Fibroblast of lung (primary cell): ENCODE measurements around the gene KRT78. TPM values are rescaled to one million over a fixed set of nuclear protein-coding genes. Genes with fewer than 3 reads are reported as not detected.

Experiments
- DNase-seq, 2 donors: peaks; one replicate each; pipeline versions ENCODE4 v3.0.0 to v3.0.0-alpha.2; 2010; ENCODE audit warnings: low read depth in 2 of 2
- H2AFZ ChIP-seq: 2 replicates; pipeline ENCODE4 v1.5.1; 2012; ENCODE audit warnings: low read length, control low read depth, inconsistent platforms
- H3K27ac ChIP-seq: 2 replicates; pipeline ENCODE4 v1.5.1; 2011; ENCODE audit warnings: low read length, control low read depth; ENCODE audit not compliant: insufficient read depth
- H3K27me3 ChIP-seq: 2 replicates; pipeline ENCODE4 v1.5.1; 2011; ENCODE audit warnings: mild to moderate bottlenecking, low read length; ENCODE audit not compliant: control insufficient read depth, insufficient read depth
- H3K36me3 ChIP-seq: 2 replicates; pipeline ENCODE4 v1.5.1; 2011; ENCODE audit warnings: low read length; ENCODE audit not compliant: control insufficient read depth, insufficient read depth
- H3K4me1 ChIP-seq: 2 replicates; pipeline ENCODE4 v1.5.1; 2011; ENCODE audit warnings: low read length; ENCODE audit not compliant: control insufficient read depth, insufficient read depth; ENCODE audit errors: extremely low read depth
- H3K4me2 ChIP-seq: 2 replicates; pipeline ENCODE4 v1.5.1; 2011; ENCODE audit warnings: low read length, control low read depth; ENCODE audit not compliant: insufficient read depth; ENCODE audit errors: extremely low read depth
- H3K4me3 ChIP-seq, 4 experiments: fragments of 200-600 bp in 1 of 4; sonication (generic) in 1 of 4; replicated peaks in 1 of 4; 2 replicates each; pipeline ENCODE4 v1.5.1; 2011 to 2016; ENCODE audit warnings: low read length in 4 of 4, low read depth in 3 of 4, mild to moderate bottlenecking in 3 of 4, control low read depth in 2 of 4, inconsistent platforms in 1 of 4, mixed read lengths in 1 of 4; ENCODE audit not compliant: insufficient read depth in 1 of 4; ENCODE audit errors: control extremely low read depth in 1 of 4
- H3K79me2 ChIP-seq: 2 replicates; pipeline ENCODE4 v1.5.1; 2012; ENCODE audit warnings: mild to moderate bottlenecking, low read length, inconsistent platforms; ENCODE audit not compliant: control insufficient read depth, insufficient read depth
- H3K9ac ChIP-seq: 2 replicates; pipeline ENCODE4 v1.5.1; 2011; ENCODE audit warnings: mild to moderate bottlenecking, low read length, control low read depth; ENCODE audit not compliant: insufficient read depth
- H3K9me3 ChIP-seq: 2 replicates; pipeline ENCODE4 v1.5.1; 2012; ENCODE audit warnings: low read depth, low read length; ENCODE audit not compliant: control insufficient read depth, insufficient read depth
- H4K20me1 ChIP-seq: 2 replicates; pipeline ENCODE4 v1.5.1; 2011; ENCODE audit warnings: low read length; ENCODE audit not compliant: control insufficient read depth, insufficient read depth; ENCODE audit errors: extremely low read depth
- EZH2 ChIP-seq: IDR thresholded peaks from 2 replicates; pipeline ENCODE4 v1.5.1; 2012; ENCODE audit warnings: low read length, control low read depth, mild to moderate bottlenecking; ENCODE audit errors: missing control alignments
- polyA minus RNA-seq: library from RNA; depleted of rRNA, polyadenylated mRNA; stranded (reverse); fragments of >200 nt; gene quantifications from 2 replicates; pipeline ENCODE4 v1.2.3, GENCODE V29; 2011; ENCODE audit warnings: low replicate concordance
- polyA plus RNA-seq, 2 donors: library from polyadenylated mRNA; depleted of rRNA in 1 of 2; stranded (reverse) in 1 of 2; unstranded in 1 of 2; fragments of >200 nt; gene quantifications; 2 replicates each; pipeline ENCODE4 v1.2.1, GENCODE V29; 2011 to 2012; ENCODE audit warnings: missing spikeins in 1 of 2
- total RNA-seq: library from RNA; depleted of rRNA; stranded (reverse); fragments of >200 nt; gene quantifications from 2 replicates; pipeline ENCODE4 v1.2.1, GENCODE V29; 2014
- TF ChIP-seq, protein P1 (sequence below), 2 donors: IDR thresholded peaks in 1 of 2; conservative IDR thresholded peaks in 1 of 2; 1 replicate in 1 of 2; 2 replicates in 1 of 2; pipeline ENCODE4 v1.5.1; 2011 to 2012; ENCODE audit warnings: low read length in 2 of 2, control low read depth in 1 of 2, inconsistent platforms in 1 of 2, low read depth in 1 of 2, mild to moderate bottlenecking in 1 of 2

KRT78 gene, protein sequence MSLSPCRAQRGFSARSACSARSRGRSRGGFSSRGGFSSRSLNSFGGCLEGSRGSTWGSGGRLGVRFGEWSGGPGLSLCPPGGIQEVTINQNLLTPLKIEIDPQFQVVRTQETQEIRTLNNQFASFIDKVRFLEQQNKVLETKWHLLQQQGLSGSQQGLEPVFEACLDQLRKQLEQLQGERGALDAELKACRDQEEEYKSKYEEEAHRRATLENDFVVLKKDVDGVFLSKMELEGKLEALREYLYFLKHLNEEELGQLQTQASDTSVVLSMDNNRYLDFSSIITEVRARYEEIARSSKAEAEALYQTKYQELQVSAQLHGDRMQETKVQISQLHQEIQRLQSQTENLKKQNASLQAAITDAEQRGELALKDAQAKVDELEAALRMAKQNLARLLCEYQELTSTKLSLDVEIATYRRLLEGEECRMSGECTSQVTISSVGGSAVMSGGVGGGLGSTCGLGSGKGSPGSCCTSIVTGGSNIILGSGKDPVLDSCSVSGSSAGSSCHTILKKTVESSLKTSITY
- total RNA-seq (not detected in 2 replicates), polyA plus RNA-seq (not detected in 2 replicates), polyA minus RNA-seq (not detected in 2 replicates)
- polyA plus RNA-seq (2012), result not detected in 2 replicates

DNA sequence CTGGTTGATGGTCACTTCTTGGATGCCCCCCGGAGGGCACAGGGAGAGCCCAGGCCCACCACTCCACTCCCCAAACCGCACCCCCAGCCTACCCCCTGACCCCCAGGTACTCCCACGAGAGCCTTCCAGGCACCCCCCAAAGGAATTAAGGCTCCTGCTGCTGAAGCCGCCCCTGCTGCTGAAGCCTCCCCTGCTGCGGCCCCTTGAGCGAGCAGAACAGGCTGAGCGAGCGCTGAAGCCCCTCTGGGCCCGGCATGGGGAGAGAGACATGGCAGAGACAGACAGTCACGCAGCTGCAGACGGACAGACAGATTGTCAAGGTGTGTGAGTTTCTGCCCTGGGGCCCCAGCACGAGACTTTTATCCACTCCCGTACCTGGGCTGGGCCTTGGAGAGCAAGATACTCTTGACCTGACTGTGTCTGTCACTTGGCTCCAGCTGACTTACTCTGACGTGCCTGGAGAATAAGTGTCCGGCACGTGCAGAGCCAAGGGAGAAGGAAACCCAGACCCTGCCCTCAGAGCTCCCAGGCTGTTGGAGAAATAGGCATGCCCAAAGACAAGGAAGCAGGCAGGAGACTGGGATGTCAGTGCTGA is at the start of gene KRT78:
KRT78 (minus strand) TSS at position 334 of the 595 bp plus-strand sequence; CDS start at position 270, 64 bp downstream.
- Histone ChIP-seq H3K4me3 (no peak within 1 kb of the TSS), H3K9ac (no peak within 1 kb of the TSS), H4K20me1 (no peaks in the 10 kb centered on the region), H3K36me3 (no peaks in the 10 kb centered on the region), H3K4me2 (no peak within 1 kb of the TSS), H2AFZ (no peak within 1 kb of the TSS), H3K9me3 (no peaks in the 10 kb centered on the region), H3K4me1 (no peaks in the 10 kb centered on the region), H3K79me2 (no peaks in the 10 kb centered on the region), H3K27ac (no peak within 1 kb of the TSS), H3K27me3 (peaks cover 2% of the 10 kb centered on the region)
- TF ChIP-seq, protein P1, sequence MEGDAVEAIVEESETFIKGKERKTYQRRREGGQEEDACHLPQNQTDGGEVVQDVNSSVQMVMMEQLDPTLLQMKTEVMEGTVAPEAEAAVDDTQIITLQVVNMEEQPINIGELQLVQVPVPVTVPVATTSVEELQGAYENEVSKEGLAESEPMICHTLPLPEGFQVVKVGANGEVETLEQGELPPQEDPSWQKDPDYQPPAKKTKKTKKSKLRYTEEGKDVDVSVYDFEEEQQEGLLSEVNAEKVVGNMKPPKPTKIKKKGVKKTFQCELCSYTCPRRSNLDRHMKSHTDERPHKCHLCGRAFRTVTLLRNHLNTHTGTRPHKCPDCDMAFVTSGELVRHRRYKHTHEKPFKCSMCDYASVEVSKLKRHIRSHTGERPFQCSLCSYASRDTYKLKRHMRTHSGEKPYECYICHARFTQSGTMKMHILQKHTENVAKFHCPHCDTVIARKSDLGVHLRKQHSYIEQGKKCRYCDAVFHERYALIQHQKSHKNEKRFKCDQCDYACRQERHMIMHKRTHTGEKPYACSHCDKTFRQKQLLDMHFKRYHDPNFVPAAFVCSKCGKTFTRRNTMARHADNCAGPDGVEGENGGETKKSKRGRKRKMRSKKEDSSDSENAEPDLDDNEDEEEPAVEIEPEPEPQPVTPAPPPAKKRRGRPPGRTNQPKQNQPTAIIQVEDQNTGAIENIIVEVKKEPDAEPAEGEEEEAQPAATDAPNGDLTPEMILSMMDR (conservative IDR thresholded peaks at IDR 0.05 in 1 of 2, IDR thresholded peaks at IDR 0.05 in 1 of 2; ENCODE audit: low read depth in 1 of 2, low read length in 2 of 2), result no peak
- no peak for TF ChIP-seq EZH2
- DNase-seq, result no peak

DNA sequence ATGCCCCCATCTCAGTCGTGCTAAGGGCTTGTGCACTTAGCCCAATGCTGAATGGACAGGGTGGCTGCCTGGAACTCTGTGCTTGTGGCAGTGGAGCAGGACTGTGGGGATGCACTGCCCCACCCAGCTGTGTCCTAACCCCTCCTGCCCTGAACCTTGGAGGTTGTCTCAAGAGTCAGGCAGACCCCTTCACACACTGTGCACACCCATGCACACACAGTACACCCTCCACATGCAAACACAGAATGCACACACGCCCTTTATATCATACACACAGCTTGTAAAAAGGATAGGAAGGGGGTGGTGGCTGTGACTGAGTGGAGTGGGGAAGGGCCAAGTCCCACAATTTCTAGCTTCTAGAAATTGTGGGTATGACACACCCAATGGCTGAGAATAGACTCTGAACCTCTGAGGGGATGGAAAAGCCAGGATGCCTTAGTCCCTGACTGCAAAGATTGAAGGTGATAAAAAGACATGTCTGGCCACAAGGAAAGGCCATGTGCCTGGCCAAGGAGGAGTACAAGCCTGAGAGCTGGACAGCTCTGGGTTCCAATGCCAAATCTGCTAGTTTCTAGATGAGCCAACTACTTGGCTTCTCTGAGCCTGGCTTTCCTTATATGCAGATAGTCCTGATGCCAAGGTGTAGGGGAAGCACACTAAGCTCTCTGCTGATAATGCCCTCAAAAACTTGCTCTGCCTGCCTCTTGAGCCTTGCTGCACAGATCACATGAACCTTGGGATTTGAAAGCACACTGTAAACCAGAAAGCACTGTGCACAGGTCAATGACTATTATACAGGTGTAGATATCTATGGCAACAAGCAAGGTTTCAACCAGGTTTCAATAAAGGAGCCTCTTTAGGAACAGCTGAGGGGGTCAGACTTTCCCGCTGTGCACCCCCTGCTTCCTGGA is 47.7 kb upstream of the KRT78 start:
- Histone ChIP-seq H3K27me3 (peaks cover 2% of the 10 kb centered on the region), H3K36me3 (no peaks in the 10 kb centered on the region), H4K20me1 (no peaks in the 10 kb centered on the region), H3K4me2 (no peak overlapping the region), H3K4me1 (no peaks in the 10 kb centered on the region), H3K27ac (no peak overlapping the region), H3K79me2 (no peaks in the 10 kb centered on the region), H3K4me3 (no peak overlapping the region), H2AFZ (no peak overlapping the region), H3K9me3 (no peaks in the 10 kb centered on the region), H3K9ac (no peak overlapping the region)
- TF ChIP-seq EZH2, result no peak
- TF ChIP-seq, protein P1 (conservative IDR thresholded peaks at IDR 0.05 in 1 of 2, IDR thresholded peaks at IDR 0.05 in 1 of 2; ENCODE audit: low read depth in 1 of 2, low read length in 2 of 2), result no peak
- no peak for DNase-seq
